Cerebellar nuclear complex (tissue), 1 donor: Measurements from ENCODE around the gene OR2D3.
"Not testable (repeated sequence)": the region's sequence is repeated elsewhere in the genome, so short reads cannot be mapped to it uniquely, and the experiment has no call there.

Experiments
- DNase-seq, 2 experiments: peaks; one replicate each; lab custom pipeline; 2025; lab: John Stamatoyannopoulos, UW

OR2D3 gene

DNA sequence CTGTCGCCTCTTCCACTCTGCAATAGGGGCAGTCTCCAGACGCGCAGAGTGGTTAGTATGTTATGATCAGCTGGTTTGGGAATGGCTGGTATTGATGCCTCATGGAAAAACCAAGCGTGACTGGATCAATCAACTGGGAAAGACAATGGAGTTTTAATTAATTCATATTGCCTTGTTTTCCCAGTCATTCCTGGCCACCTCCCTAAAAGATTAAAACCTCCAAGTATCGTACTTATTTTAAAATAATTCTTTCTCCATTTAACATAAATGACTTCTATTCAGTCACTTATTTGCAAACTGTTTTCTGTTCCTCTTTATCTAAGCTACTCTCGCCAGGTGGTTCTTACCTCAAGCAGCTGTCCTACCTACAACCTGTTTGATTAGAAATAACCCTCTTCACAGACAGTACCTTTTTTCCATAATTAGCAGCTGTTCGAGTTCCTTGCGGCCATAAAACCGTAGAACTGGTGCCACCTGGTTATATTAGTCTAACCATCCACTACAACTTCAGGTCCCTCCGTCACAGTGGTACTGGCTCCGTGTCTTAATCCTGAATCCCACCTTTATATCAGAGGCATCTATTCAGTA, 6.3 kb downstream of the OR2D3 start:
- DNase-seq, result no peak

DNA sequence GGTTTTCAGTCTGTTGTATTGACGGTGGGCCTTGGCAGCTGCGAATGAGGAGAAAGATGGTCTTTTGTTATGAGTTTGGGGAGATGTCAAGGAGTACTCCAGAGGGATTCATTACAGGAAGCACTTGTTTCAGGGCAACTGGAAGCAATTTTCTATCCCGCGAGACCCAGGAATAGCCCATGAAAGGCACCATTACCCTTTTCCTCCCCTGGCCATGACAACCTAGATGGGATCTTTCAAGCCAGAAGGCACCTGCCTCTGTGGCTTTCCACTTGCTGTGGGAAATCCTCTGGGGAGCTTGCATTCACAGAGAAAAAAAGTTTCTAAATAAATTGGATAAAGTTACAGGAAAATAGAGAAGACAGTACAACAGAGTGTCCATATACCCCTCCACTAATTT, 8.1 kb downstream of the OR2D3 start:
- no peak for DNase-seq

DNA sequence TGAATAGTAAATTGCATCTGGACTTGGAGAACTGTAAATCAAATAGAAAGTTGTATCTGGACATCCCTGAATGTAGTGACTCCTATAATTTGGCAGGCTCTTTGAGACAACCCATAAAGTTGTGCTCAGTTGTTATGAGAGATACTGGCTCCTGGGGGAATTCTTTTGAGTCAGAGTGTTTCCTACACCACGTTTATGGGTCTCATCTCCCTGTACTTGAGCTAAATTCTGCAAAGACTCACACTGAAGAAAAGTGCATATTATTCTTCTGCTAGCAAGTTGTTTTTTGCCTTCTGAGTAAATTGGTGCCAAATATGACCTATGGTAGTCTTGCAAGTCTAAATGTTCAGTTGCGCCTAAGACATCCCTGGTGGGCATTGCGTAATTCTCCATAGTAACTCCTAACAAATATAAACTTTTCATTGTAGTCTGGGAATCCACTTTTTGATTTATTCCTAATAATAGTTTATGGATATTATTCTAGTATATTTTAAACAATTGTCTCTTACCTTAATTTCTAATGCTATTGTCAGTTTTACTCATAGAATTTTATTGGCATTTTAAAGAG, 10.4 kb downstream of the OR2D3 start:
- no peak for DNase-seq

DNA sequence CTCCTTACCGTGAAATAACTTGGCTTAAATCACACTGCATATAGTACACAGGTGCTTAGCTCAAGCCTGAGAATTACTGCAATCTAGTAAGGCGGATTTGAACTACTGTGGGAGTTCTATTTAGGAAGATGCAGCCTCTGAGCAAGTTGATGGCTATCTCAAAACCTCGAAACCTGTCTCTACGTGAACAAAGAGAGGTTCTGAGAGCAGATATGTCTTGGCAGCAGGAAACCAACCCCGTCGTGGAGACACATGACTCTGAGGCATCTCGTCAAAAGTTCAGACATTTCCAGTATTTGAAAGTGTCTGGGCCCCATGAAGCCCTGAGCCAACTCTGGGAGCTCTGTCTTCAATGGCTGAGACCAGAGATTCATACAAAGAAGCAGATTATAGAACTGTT, 11.3 kb downstream of the OR2D3 start:
- DNase-seq, result no peak

DNA sequence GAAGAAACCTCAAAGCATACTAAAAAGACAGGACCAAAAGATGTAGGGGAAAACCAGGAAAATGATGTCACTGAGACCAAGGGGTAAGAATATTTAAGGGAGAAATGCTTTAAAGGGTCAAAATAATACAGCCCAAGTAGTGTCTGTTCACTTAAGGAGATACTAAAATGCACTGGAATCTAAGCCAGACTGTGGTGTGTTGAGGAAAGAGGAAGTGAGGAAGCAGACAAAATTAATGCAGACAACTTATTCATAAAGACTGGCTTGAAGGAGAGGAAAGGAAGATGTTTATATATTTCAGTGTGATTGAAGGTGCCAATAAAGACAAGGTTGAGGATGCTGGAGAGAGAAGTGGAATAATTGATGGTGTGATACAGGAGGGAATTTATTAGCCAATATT, 21.2 kb downstream of the OR2D3 start:
- DNase-seq, result no peak

DNA sequence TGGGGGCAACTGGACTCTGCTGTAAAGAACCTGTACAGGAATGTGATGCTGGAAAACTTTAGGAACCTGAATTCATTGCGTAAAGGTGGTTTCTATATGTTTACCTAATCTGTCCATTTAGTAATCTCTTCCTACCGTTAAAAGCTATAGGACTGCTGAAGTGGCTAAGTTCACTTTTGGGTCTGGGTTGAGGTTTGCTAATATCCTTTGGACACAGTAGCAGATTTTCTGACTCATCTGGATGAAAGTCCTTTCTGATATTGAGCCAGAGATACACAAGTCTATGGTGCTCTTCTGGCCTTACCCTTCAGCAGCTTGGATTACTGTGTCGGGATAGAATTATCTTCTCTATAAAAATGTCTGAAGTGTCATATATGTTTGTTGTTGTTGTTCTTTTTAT, 22.3 kb downstream of the OR2D3 start:
- no peak for DNase-seq

DNA sequence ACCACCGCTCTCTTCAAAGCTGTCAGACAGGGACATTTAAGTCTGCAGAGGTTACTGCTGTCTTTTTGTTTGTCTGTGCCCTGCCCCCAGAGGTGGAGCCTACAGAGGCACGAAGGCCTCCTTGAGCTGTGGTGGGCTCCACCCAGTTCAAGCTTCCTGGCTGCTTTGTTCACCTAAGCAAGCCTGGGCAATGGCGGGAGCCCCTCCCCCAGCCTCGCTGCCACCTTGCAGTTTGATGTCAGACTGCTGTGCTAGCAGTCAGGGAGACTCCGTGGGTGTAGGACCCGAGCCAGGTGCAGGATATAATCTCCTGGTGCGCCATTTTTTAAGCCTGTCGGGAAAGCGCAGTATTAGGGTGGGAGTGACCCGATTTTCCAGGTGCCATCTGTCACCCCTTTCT, 33.4 kb downstream of the OR2D3 start:
- DNase-seq, result not testable (repeated sequence)

DNA sequence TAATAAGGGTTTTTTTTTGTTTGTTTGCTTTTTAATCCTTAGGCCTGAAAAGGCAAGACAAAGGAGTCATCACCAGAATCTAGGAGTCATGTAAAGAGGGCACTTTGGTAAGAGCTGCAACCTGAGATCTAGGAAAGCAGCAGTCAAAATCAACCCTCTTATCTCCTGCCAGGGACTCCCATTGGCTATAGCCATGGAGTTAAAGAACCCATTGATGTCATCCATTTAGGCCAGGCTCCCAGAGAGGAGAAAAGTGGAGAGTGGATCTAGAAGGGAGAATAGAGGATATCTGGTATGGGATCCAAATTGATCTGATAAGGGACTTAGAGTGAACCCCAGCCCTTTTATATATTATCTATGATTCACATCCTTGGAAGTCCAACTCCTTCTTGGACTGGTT, 41.3 kb downstream of the OR2D3 start:
- no peak for DNase-seq

DNA sequence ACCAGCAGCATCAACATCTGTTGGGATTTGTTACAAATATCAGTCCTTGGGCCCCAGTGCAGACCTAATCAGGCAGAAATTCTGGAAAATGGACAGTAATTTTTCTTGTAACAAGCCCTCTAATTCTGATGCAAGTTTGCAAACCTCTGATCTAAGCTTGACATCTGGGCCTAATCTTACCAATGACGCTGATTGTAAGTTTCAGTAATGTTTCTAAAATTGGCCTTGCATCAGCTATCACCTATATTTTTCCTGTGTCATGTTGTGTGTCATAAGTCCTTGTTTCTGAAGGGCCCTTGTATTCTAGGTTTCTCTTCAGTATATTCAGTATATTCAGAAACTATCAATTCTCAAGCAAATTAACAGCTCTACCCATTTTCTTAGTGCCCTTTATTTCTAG, 41.9 kb downstream of the OR2D3 start:
- no peak for DNase-seq

DNA sequence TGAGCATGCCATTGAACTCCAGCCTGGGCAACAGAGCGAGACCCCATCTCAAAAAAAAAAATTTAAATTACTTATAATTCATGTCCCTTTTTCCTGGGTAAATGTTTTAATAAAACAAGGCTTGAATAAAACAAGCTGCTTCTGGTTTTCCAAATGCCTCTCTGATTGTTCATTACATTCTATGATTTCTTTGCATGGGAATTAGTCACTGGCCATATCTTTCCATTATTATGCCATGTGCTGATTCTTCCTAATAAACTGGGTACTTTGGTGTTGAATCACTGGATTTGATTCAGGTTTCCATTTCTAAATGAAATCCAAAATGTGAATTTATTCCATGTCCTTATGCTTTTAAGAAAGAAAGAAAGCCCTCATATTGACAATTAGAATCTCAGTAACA, 48.0 kb downstream of the OR2D3 start:
- no peak for DNase-seq

DNA sequence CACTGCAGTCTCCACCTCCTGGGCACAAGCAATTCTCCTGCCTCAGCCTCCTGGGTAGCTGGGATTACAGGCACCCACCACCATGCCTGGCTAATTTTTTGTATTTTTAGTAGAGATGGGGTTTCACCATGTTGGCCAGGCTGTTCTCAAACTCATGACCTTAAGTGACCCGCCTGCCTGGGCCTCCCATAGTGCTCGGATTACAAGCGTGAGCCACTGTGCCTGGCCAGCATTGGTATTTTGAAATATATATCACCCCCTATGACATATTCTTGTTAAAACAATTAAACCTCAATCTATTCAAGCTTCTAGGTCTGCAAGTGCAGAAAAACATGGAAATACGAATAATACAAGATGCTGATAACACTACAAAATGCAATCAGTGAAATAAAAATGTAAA, 49.1 kb downstream of the OR2D3 start:
- DNase-seq, result not testable (repeated sequence)
